HepG2 (cell line): ENCODE measurements around the gene SUSD3. TPM values are rescaled to one million over a fixed set of nuclear protein-coding genes. Genes with fewer than 3 reads are reported as not detected.

ENCODE experiments used
- ATAD3A ChIP-seq: sonication (generic); formaldehyde crosslinking; IDR thresholded peaks from 2 replicates; pipeline ENCODE4 v1.4.0; 2020; ENCODE audit warnings: missing genetic modification reagents
- BATF2 ChIP-seq: sonication (generic); formaldehyde crosslinking; IDR thresholded peaks from 2 replicates; pipeline ENCODE4 v1.8.0; 2022; ENCODE audit warnings: mild to moderate bottlenecking, missing genetic modification reagents, moderate library complexity
- CAMTA2 ChIP-seq: sonication (generic); formaldehyde crosslinking; IDR thresholded peaks from 2 replicates; pipeline ENCODE4 v1.4.0; 2020; ENCODE audit warnings: mild to moderate bottlenecking, missing genetic modification reagents, borderline replicate concordance
- FOSL1 ChIP-seq: sonication (generic); formaldehyde crosslinking; IDR thresholded peaks from 2 replicates; pipeline ENCODE4 v1.9.0; 2021; ENCODE audit warnings: missing genetic modification reagents, borderline replicate concordance
- GLMP ChIP-seq: sonication (generic); formaldehyde crosslinking; IDR thresholded peaks from 2 replicates; pipeline ENCODE4 v1.9.0; 2021; ENCODE audit warnings: missing genetic modification reagents, mild to moderate bottlenecking, borderline replicate concordance
- NFE2L2 ChIP-seq: fragments of 150-350 bp; IDR thresholded peaks from 2 replicates; pipeline ENCODE4 v1.6.1; 2014; ENCODE audit warnings: low read length
- NFKBIZ ChIP-seq: IDR thresholded peaks from 2 replicates; pipeline ENCODE4 v1.6.1; 2018; ENCODE audit warnings: missing genetic modification reagents, missing compliant biosample characterization
- PITX1 ChIP-seq: sonication (generic); formaldehyde crosslinking; IDR thresholded peaks from 2 replicates; pipeline ENCODE4 v1.5.1; 2020; ENCODE audit warnings: mild to moderate bottlenecking, missing genetic modification reagents
- STAG1 ChIP-seq: sonication (generic); formaldehyde crosslinking; IDR thresholded peaks from 2 replicates; pipeline ENCODE4 v1.4.0; 2020; ENCODE audit warnings: missing genetic modification reagents
- TSC22D2 ChIP-seq: sonication (generic); formaldehyde crosslinking; IDR thresholded peaks from 2 replicates; pipeline ENCODE4 v1.5.1; 2020; ENCODE audit warnings: missing genetic modification reagents, mild to moderate bottlenecking, borderline replicate concordance
- ZBTB21 ChIP-seq: sonication (generic); formaldehyde crosslinking; IDR thresholded peaks from 2 replicates; pipeline ENCODE4 v1.4.0; 2020; ENCODE audit warnings: missing genetic modification reagents
- ZBTB40 ChIP-seq, 2 experiments: fragments of 450-650 bp in 1 of 2; sonication (generic) in 1 of 2; formaldehyde crosslinking in 1 of 2; IDR thresholded peaks; 2 replicates each; pipeline versions ENCODE4 v1.6.1 to v1.8.0; 2016 to 2022; ENCODE audit warnings: antibody characterized with exemption in 1 of 2, mild to moderate bottlenecking in 1 of 2, missing genetic modification reagents in 1 of 2
- ZNF33A ChIP-seq: sonication (generic); formaldehyde crosslinking; IDR thresholded peaks from 2 replicates; pipeline ENCODE4 v1.5.1; 2020; ENCODE audit warnings: missing genetic modification reagents, mild to moderate bottlenecking, moderate library complexity, borderline replicate concordance
- ZNF367 ChIP-seq: sonication (generic); formaldehyde crosslinking; IDR thresholded peaks from 2 replicates; pipeline ENCODE4 v1.4.0; 2020; ENCODE audit warnings: missing genetic modification reagents, borderline replicate concordance
- ZNF558 ChIP-seq: sonication (generic); formaldehyde crosslinking; IDR thresholded peaks from 2 replicates; pipeline ENCODE4 v1.9.0; 2022; ENCODE audit warnings: mild to moderate bottlenecking, missing genetic modification reagents, borderline replicate concordance
- ZNF598 ChIP-seq: sonication (generic); formaldehyde crosslinking; IDR thresholded peaks from 2 replicates; pipeline ENCODE4 v1.5.1; 2020; ENCODE audit warnings: mild to moderate bottlenecking, missing genetic modification reagents, borderline replicate concordance
- ZNF781 ChIP-seq: sonication (generic); formaldehyde crosslinking; IDR thresholded peaks from 2 replicates; pipeline ENCODE4 v1.5.1; 2020; ENCODE audit warnings: borderline replicate concordance, mild to moderate bottlenecking, missing genetic modification reagents; ENCODE audit errors: not compliant biosample characterization
- ZNF792 ChIP-seq: IDR thresholded peaks from 2 replicates; pipeline ENCODE4 v1.6.1; 2016
- polyA plus RNA-seq, 8 experiments: library from polyadenylated mRNA; depleted of rRNA in 3 of 8; stranded (reverse) in 7 of 8; unstranded in 1 of 8; fragments of >200 nt; fragmentation: Illumina TruSeq in 4 of 8; extraction: Trizol in 4 of 8; gene quantifications; 2 replicates each; pipeline versions ENCODE4 v1.2.1 to v1.2.3, GENCODE V29; 2011 to 2016; ENCODE audit warnings: low read depth in 4 of 8, missing spikeins in 1 of 8, mixed read lengths in 1 of 8; ENCODE audit not compliant: insufficient read depth in 1 of 8
- total RNA-seq, 5 experiments: library from RNA; depleted of rRNA; stranded (reverse); fragments of >200 nt; fragmentation: Illumina TruSeq; extraction: Trizol; gene quantifications; 2 replicates each; pipeline ENCODE4 v1.2.3, GENCODE V29; 2016; ENCODE audit warnings: low read depth in 1 of 5

SUSD3 gene
- total and polyA plus RNA-seq, 2 of the 13 experiments (the other 11 are each of a cell fraction or from before 2014, with no cell fraction given), result 7.0 to 9.1 TPM

- TF ChIP-seq ZBTB40 (IDR thresholded peaks at IDR 0.05) (no peak), ZBTB40 (CRISPR knock-in tag; IDR thresholded peaks at IDR 0.05) (peak; percentile 80), PITX1 (CRISPR knock-in tag) (peak; percentile 73; the same call in 1 of the 2 replicates), BATF2 (CRISPR knock-in tag) (no peak), ZNF558 (peak; percentile 86; the same call in 1 of the 2 replicates), ZNF367 (CRISPR knock-in tag) (no peak), ZNF792 (CRISPR knock-in tag) (peak; percentile 79; the same call in 1 of the 2 replicates), FOSL1 (CRISPR knock-in tag) (no peak), ZNF781 (CRISPR knock-in tag) (no peak), ZBTB21 (CRISPR knock-in tag) (no peak), GLMP (CRISPR knock-in tag) (no peak), ZNF33A (CRISPR knock-in tag) (no peak), STAG1 (CRISPR knock-in tag) (peak; percentile 61), ZNF598 (CRISPR knock-in tag) (peak; percentile 53; the same call in 1 of the 2 replicates), CAMTA2 (CRISPR knock-in tag) (no peak), TSC22D2 (CRISPR knock-in tag) (no peak), NFKBIZ (CRISPR knock-in tag) (peak; percentile 89; the same call in 1 of the 2 replicates), NFE2L2 (no peak), ATAD3A (CRISPR knock-in tag) (no peak)
Measured at GRCh38 chr9:93119953-93120845, 61.7 kb downstream of the SUSD3 start (continued).
